ENCODE results near the gene TFRC.
A peak's percentile ranks its signal among the peaks of the same experiment; 100 is the strongest.
"Not testable (repeated sequence)": the region's sequence is repeated elsewhere in the genome, so short reads cannot be mapped to it uniquely, and the experiment has no call there.

The TFRC gene

GRCh38 chr3:196081834-196082618, at the start of gene TFRC:
TSS of gene TFRC (minus strand) at chr3:196082090. CDS start at chr3:196077099, 4,991 bp downstream.
- peak; percentile 50 to 97 (median 91) for DNase-seq

- no peak for DNase-seq
Measured at GRCh38 chr3:196128172-196128843, 46.4 kb upstream of the TFRC start.

DNA sequence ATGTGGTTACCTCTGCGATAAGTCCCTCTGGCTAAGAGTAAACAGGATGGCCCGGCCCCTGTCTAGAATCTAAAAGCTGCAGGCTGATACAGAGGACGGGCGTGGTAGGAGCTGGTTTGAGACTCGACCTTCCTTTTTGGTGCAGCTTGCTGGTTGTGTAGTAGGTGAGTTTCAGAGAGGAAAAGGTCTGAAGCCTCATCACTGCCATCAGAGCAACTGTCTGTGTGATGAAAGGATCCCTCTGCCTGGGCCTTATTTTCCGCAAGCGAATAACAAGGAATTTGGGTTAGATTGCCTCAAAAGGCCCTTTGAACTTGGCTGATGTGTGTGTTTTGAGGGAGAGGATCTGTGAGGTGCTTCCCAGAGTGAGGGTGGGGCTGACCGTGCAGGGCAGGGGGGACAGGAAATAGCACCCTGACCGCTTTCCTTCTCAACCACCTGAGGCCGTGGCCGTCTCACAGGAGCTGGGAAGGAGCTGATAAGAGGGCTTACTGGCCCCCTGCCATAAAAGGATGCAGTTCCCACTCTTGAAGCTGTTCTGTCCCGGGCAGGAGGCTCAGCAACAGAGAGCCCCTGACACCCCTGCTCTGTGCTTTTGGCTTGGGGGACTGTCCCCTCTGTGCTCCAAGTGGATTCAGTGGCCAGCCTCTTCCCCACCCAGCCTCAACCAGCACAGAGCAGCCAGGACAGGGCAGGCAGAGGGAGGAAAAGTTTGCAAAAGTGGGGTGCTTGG, 45.6 kb upstream of the TFRC start:
- no peak for DNase-seq

DNA sequence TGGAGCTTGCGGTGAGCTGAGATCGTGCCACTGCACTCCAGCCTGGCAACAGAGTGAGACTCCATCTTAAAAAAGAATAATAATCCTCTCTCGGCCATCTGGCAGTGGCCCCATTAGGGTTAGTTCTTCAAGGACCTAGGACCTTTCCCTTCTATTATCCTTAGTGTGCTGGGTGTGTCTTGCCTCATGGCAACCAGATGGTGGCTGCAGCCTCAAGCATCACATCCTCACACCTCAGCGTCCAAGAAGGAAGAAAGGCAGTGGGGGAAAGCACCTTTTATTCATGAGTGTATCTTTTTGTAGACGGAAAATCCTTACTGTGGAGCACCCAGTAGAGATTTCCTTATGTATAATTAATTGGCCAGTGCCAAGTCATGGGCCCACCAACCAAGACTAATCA, 42.7 kb upstream of the TFRC start:
- DNase-seq = no peak

GRCh38 chr3:196122688-196123046, 40.8 kb upstream of the TFRC start:
- no peak for DNase-seq

DNA sequence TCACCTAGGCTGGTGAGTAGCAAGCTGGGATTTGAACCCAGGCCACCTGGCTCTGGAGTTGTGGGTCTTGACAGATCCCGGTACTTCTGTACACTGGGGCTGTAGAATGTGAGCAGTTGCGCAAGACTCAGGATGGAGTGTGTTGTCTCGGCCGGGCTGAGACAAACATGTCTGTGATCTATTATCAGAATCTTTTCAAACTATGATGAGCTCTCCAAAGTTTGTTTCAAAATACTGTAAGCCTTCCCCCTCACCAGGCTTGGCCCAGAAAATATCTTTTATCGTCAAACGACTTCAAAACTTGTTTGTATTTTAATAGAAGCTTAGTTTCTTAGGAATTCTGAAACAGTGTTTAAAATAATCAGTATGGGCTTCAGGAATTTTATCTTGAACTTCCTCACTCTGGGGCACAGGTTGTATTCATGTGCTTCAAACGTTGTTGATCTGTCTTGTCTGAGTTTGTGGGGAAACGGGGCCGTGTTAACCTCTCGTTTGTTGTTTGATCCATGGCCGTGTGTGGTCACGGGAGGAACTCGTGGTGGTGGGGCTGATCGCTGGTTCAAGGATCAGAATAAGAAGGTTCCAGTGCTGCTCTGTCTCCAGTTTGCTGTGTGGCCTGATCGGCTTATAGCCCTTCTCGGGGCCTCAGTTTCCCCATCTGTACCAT, 40.3 kb upstream of the TFRC start:
- DNase-seq = no peak

DNA sequence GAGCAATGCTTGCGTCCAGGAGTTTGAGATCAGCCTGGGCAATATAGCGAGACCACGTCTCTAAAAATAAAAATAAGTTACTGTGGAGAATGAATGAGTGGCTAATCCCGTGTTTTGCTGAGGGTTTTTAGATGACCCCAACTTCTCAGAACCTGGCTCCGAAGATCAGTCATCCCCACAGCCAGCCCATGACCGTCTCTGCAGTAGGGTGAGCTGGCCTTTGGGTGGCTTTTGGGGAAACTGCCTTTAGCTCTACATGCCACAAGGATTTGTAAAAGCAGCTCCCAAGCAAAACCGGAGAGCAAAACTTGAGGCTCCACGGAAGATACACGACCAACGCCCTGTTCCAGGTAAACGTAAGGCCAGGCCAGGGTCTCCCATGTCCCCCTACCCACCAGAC, 39.2 kb upstream of the TFRC start:
- DNase-seq = no peak

- DNase-seq = peak in 5 of 58 donors; percentile 0 to 19 (median 1)
Measured at GRCh38 chr3:196120291-196120951, 38.5 kb upstream of the TFRC start.

GRCh38 chr3:196117809-196118208, 35.9 kb upstream of the TFRC start:
- peak in 1 of 58 donors; percentile 6 for DNase-seq

DNA sequence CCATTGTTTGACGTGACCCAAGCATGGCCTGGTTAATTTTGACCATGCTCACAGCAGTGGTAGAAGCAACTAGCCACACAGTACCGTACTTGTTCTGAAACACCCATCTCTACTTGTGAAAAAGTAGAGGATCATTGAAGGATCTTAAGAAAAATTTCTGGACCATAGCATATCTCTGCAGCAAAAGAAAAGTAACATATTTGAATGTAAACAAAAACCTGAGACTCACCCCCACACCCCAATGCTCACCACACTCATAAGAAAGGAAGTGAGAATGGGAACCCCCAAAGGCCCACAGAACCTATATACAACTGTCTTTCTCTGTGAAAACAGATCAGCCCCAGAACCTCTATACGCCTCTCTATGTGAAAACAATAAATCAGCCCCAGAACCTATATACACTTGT, 33.8 kb upstream of the TFRC start:
- DNase-seq = no peak

DNA sequence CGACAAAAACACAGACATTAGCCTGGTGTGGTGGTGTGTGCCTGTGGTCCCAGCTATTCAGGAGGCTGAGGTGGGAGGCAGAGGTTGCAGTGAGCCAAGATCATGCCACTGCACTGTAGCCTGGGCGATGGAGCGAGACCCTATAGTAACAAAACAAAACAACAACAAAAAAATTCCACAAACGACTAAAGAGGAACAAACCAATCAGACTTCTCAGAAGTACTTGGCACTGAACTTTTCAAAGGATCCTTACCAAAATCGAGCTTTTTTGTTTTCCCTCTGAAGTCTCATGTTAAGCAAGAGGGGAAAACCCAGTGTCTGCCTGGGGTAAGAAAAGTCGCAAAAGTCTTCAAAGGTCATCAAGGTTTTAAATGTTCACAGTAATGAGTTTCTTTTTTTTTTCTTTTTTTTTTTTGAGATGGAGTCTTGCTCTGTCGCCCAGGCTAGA, 30.1 kb upstream of the TFRC start:
- no peak for DNase-seq

DNA sequence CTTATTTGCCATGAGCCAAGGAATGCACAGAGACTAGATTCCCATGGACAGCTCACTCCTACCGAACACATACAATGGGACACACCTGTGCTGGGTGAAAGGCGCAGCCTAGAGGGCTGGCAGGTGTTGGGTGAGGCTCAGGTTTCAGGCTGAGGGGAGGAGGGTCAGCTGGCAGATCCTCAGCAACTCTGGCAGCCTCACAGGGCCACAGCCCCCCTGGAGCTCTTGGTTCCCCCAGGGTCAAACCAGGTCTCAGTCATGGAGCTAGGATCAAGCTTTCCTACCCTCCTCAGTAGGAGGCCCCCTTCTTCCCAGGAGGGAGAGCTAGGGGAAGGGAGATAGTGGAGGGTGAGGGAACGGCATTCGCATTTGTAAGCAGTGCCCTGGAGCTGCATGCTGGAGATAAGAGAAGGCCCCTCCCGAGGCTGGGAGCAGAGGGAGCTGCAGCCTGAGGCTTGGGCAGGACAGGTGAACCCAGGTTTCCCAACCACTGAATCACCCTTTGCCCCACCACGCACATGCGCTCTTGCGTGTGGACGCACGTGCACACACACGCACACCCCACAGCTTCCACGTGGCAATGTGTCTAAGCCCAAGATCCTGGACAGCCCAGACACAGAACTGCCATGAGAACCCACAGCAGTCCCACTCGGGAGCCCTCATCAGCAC, 26.3 kb upstream of the TFRC start:
- no peak for DNase-seq

- DNase-seq = not testable (repeated sequence)
Measured at GRCh38 chr3:196104707-196105106, 22.8 kb upstream of the TFRC start.

GRCh38 chr3:196098365-196098980, 16.6 kb upstream of the TFRC start:
- DNase-seq = not testable (repeated sequence)

DNA sequence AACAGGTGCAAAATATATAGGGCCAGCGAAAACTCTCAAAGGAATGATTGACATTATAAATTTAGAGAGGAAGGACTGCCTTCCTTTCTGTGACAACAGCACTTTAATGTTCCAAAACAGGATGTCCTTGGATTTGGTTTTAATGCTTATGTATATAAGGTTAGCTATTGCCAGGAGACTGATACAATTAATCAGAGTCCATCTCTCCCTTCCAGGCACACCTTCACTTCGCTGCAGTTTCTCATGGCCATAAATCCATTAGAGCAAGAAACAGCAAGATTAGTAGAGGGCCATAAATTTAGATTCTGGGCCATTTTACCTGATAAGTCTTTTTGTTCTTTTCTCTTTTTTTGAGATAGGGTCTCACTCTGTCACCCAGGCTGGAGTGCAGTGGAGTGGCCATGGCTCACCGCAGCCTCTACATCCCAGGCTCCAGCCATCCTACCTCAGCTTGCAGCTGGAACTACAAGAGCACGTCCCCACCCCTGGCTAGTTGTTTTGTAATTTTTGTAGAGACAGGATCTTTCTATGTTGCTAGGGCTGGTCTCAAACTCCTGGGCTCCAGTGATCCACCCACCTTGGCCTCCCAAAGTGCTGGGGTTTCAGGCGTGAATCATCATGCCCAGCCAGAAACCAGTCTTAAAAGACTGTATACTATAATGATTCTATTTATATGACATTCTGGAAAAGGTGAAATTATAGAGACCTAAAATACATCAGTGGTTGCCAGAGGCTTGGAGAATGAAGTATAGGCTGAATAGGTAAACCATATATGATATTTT, 15.7 kb upstream of the TFRC start:
- no peak for DNase-seq

DNA sequence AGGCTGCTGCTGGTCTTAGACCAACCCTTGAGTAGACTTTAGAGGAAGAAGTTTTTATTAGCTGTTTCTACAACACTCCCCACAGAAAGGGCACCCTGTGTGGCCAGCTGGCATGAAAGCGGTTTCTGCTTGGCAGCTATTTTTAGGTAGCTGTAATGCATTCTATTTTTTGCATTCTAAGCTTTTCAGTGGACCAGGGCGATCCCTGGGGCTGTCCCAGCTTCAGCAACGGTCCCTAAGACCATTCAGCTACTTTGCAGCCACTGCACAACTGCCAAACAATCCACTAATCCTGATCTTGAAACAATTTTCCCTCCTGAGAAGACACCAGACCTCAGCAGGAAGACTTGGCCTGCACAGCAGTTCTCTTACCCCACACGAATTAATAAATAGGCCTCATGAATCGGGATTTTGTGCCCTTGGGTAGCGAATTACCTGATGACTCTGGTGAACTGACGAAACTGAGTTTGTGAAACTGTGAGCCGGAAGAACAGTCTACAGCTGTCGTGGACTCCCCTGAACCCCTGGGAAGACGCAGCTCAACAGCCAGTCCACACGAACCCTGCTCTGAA, 14.6 kb upstream of the TFRC start:
- peak in 50 of 58 donors; percentile 7 to 86 (median 48) for DNase-seq

GRCh38 chr3:196093317-196094111, 11.6 kb upstream of the TFRC start:
- peak in 3 of 58 donors; percentile 1 to 13 (median 11) for DNase-seq

DNA sequence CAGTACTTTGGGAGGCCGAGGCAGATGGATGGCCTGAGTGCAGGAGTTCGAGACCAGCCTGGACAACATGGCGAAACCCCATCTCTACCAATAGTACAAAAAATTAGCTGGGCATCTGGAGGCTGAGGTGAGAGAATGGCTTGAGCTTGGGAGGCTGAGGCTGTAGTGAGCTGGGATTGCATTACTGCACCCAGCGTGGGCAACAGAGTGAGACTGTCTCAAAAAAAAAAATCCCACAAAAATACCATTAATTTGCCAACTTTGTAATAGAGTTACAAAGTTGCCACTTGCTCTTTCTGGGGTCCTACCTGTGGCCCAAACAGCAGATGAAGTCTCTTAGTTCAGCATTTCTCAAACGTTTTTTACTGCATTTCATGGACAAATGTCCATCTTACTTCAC, 6.0 kb upstream of the TFRC start:
- DNase-seq = no peak

Measured in anterior cingulate cortex (tissue), 58 donors.